HepG2 (cell line): Measurements from ENCODE around the gene CEP19. TPM values are rescaled to one million over a fixed set of nuclear protein-coding genes. Genes with fewer than 3 reads are reported as not detected.

Experiments
- CENPBD1 ChIP-seq: sonication (generic); formaldehyde crosslinking; IDR thresholded peaks from 2 replicates; pipeline ENCODE4 v1.8.0; 2022; ENCODE audit warnings: missing genetic modification reagents, low read depth, mild to moderate bottlenecking, borderline replicate concordance
- EP300 ChIP-seq, 3 experiments: sonication (generic) in 1 of 3; formaldehyde crosslinking in 1 of 3; IDR thresholded peaks; 2 replicates each; pipeline versions ENCODE4 v1.5.1 to v1.6.1; 2011 to 2020; ENCODE audit warnings: low read depth in 2 of 3, low read length in 2 of 3, borderline replicate concordance in 1 of 3, improper control_type of control experiment in 1 of 3, mild to moderate bottlenecking in 1 of 3, missing genetic modification reagents in 1 of 3, moderate library complexity in 1 of 3
- GABPB1 ChIP-seq: IDR thresholded peaks from 2 replicates; pipeline ENCODE4 v1.6.1; 2016; ENCODE audit warnings: mild to moderate bottlenecking, missing genetic modification reagents, moderate library complexity, missing compliant biosample characterization
- HES4 ChIP-seq: sonication (generic); formaldehyde crosslinking; IDR thresholded peaks from 2 replicates; pipeline ENCODE4 v1.9.0; 2021; ENCODE audit warnings: mild to moderate bottlenecking, missing genetic modification reagents, borderline replicate concordance
- HIVEP1 ChIP-seq: sonication (generic); formaldehyde crosslinking; IDR thresholded peaks from 2 replicates; pipeline ENCODE4 v1.4.0; 2020; ENCODE audit warnings: mild to moderate bottlenecking, missing genetic modification reagents
- HNRNPK ChIP-seq: fragments of 200-400 bp; formaldehyde crosslinking; IDR thresholded peaks from 2 replicates; pipeline ENCODE4 v1.6.1; 2018; ENCODE audit warnings: low read length, low read depth, moderate library complexity, mild to moderate bottlenecking; ENCODE audit not compliant: poor library complexity, severe bottlenecking
- PAWR ChIP-seq: sonication (generic); formaldehyde crosslinking; IDR thresholded peaks from 2 replicates; pipeline ENCODE4 v1.4.0; 2020; ENCODE audit warnings: missing genetic modification reagents, mild to moderate bottlenecking, borderline replicate concordance
- ZNF296 ChIP-seq: sonication (generic); formaldehyde crosslinking; conservative IDR thresholded peaks from 2 replicates; pipeline ENCODE4 v1.5.0; 2020; ENCODE audit warnings: mild to moderate bottlenecking, missing genetic modification reagents
- ZNF678 ChIP-seq: sonication (generic); formaldehyde crosslinking; IDR thresholded peaks from 2 replicates; pipeline ENCODE4 v1.4.0; 2020; ENCODE audit warnings: mild to moderate bottlenecking, missing genetic modification reagents
- polyA plus RNA-seq, 8 experiments: library from polyadenylated mRNA; depleted of rRNA in 3 of 8; stranded (reverse) in 7 of 8; unstranded in 1 of 8; fragments of >200 nt; fragmentation: Illumina TruSeq in 4 of 8; extraction: Trizol in 4 of 8; gene quantifications; 2 replicates each; pipeline versions ENCODE4 v1.2.1 to v1.2.3, GENCODE V29; 2011 to 2016; ENCODE audit warnings: low read depth in 4 of 8, missing spikeins in 1 of 8, mixed read lengths in 1 of 8; ENCODE audit not compliant: insufficient read depth in 1 of 8
- total RNA-seq, 5 experiments: library from RNA; depleted of rRNA; stranded (reverse); fragments of >200 nt; fragmentation: Illumina TruSeq; extraction: Trizol; gene quantifications; 2 replicates each; pipeline ENCODE4 v1.2.3, GENCODE V29; 2016; ENCODE audit warnings: low read depth in 1 of 5
- TF ChIP-seq, protein P1 (sequence below): sonication (generic); formaldehyde crosslinking; IDR thresholded peaks from 2 replicates; pipeline ENCODE4 v1.4.0; 2020; ENCODE audit warnings: missing genetic modification reagents
- TF ChIP-seq, protein P2 (sequence below): sonication (generic); formaldehyde crosslinking; IDR thresholded peaks from 2 replicates; pipeline ENCODE4 v1.8.0; 2022; ENCODE audit warnings: missing genetic modification reagents, mild to moderate bottlenecking, moderate library complexity, borderline replicate concordance
- TF ChIP-seq, protein P3 (sequence below), 2 experiments: sonication (generic) in 1 of 2; formaldehyde crosslinking in 1 of 2; IDR thresholded peaks; 2 replicates each; pipeline versions ENCODE4 v1.6.1 to v1.9.0; 2014 to 2022; ENCODE audit warnings: antibody characterized with exemption in 1 of 2, borderline replicate concordance in 1 of 2, inconsistent platforms in 1 of 2, low read depth in 1 of 2, missing genetic modification reagents in 1 of 2

The CEP19 gene
- total and polyA plus RNA-seq, 2 of the 13 experiments (the other 11 are each of a cell fraction or from before 2014, with no cell fraction given), result 0.48 to 1.2 TPM

- TF ChIP-seq, protein P1, sequence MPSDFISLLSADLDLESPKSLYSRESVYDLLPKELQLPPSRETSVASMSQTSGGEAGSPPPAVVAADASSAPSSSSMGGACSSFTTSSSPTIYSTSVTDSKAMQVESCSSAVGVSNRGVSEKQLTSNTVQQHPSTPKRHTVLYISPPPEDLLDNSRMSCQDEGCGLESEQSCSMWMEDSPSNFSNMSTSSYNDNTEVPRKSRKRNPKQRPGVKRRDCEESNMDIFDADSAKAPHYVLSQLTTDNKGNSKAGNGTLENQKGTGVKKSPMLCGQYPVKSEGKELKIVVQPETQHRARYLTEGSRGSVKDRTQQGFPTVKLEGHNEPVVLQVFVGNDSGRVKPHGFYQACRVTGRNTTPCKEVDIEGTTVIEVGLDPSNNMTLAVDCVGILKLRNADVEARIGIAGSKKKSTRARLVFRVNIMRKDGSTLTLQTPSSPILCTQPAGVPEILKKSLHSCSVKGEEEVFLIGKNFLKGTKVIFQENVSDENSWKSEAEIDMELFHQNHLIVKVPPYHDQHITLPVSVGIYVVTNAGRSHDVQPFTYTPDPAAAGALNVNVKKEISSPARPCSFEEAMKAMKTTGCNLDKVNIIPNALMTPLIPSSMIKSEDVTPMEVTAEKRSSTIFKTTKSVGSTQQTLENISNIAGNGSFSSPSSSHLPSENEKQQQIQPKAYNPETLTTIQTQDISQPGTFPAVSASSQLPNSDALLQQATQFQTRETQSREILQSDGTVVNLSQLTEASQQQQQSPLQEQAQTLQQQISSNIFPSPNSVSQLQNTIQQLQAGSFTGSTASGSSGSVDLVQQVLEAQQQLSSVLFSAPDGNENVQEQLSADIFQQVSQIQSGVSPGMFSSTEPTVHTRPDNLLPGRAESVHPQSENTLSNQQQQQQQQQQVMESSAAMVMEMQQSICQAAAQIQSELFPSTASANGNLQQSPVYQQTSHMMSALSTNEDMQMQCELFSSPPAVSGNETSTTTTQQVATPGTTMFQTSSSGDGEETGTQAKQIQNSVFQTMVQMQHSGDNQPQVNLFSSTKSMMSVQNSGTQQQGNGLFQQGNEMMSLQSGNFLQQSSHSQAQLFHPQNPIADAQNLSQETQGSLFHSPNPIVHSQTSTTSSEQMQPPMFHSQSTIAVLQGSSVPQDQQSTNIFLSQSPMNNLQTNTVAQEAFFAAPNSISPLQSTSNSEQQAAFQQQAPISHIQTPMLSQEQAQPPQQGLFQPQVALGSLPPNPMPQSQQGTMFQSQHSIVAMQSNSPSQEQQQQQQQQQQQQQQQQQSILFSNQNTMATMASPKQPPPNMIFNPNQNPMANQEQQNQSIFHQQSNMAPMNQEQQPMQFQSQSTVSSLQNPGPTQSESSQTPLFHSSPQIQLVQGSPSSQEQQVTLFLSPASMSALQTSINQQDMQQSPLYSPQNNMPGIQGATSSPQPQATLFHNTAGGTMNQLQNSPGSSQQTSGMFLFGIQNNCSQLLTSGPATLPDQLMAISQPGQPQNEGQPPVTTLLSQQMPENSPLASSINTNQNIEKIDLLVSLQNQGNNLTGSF, result no peak
- TF ChIP-seq ZNF678, result no peak
- TF ChIP-seq, protein P2, sequence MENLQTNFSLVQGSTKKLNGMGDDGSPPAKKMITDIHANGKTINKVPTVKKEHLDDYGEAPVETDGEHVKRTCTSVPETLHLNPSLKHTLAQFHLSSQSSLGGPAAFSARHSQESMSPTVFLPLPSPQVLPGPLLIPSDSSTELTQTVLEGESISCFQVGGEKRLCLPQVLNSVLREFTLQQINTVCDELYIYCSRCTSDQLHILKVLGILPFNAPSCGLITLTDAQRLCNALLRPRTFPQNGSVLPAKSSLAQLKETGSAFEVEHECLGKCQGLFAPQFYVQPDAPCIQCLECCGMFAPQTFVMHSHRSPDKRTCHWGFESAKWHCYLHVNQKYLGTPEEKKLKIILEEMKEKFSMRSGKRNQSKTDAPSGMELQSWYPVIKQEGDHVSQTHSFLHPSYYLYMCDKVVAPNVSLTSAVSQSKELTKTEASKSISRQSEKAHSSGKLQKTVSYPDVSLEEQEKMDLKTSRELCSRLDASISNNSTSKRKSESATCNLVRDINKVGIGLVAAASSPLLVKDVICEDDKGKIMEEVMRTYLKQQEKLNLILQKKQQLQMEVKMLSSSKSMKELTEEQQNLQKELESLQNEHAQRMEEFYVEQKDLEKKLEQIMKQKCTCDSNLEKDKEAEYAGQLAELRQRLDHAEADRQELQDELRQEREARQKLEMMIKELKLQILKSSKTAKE (CRISPR knock-in tag), result peak; percentile 61
- TF ChIP-seq HNRNPK, result peak; percentile 94
- no peak for TF ChIP-seq ZNF296 (CRISPR knock-in tag)
- peak; percentile 88 for TF ChIP-seq GABPB1 (CRISPR knock-in tag)
- TF ChIP-seq HES4 (CRISPR knock-in tag), result peak; percentile 32; the same call in 1 of the 2 replicates
- no peak for TF ChIP-seq CENPBD1
- TF ChIP-seq, protein P3, sequence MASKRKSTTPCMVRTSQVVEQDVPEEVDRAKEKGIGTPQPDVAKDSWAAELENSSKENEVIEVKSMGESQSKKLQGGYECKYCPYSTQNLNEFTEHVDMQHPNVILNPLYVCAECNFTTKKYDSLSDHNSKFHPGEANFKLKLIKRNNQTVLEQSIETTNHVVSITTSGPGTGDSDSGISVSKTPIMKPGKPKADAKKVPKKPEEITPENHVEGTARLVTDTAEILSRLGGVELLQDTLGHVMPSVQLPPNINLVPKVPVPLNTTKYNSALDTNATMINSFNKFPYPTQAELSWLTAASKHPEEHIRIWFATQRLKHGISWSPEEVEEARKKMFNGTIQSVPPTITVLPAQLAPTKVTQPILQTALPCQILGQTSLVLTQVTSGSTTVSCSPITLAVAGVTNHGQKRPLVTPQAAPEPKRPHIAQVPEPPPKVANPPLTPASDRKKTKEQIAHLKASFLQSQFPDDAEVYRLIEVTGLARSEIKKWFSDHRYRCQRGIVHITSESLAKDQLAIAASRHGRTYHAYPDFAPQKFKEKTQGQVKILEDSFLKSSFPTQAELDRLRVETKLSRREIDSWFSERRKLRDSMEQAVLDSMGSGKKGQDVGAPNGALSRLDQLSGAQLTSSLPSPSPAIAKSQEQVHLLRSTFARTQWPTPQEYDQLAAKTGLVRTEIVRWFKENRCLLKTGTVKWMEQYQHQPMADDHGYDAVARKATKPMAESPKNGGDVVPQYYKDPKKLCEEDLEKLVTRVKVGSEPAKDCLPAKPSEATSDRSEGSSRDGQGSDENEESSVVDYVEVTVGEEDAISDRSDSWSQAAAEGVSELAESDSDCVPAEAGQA (IDR thresholded peaks at IDR 0.05; ENCODE audit: low read depth), result no peak
- TF ChIP-seq, protein P3 (CRISPR knock-in tag; IDR thresholded peaks at IDR 0.05; ENCODE audit: borderline replicate concordance), result 0 out of 2 replicates have a peak, but pooled peaks have one; percentile 39
- TF ChIP-seq HIVEP1 (CRISPR knock-in tag), result no peak
- no peak for TF ChIP-seq PAWR
- TF ChIP-seq EP300 (IDR thresholded peaks at IDR 0.05; ENCODE audit: low read depth in 2 of 2, low read length in 2 of 2), result no peak
- TF ChIP-seq EP300 (CRISPR knock-in tag; IDR thresholded peaks at IDR 0.05; ENCODE audit: borderline replicate concordance), result no peak
Measured at GRCh38 chr3:196739671-196740480, 27.8 kb upstream of the CEP19 start, which contains the start of gene PAK2 (continued).
